SK-N-SH (cell line): ENCODE measurements around the gene TMEM191C. TPM values are rescaled to one million over a fixed set of nuclear protein-coding genes. Genes with fewer than 3 reads are reported as not detected.
A peak's percentile ranks its signal among the peaks of the same experiment; 100 is the strongest.
"Not testable (repeated sequence)": the region's sequence is repeated elsewhere in the genome, so short reads cannot be mapped to it uniquely, and the experiment has no call there.

Source experiments
- CTCF ChIA-PET: fragments of 300-600, 350-600 bp; formaldehyde crosslinking; extraction: SDS; loops from one replicate; lab custom pipeline; 2021; lab: Yijun Ruan, JAX
- POLR2A ChIA-PET: fragments of 350-600 bp; sonication (Branson Sonifier 250); formaldehyde crosslinking; extraction: SDS; loops from one replicate; lab custom pipeline; 2020; ENCODE audit warnings: antibody characterized with exemption, inconsistent platforms; lab: Yijun Ruan, JAX
- DNase-seq: peaks from one replicate; pipeline ENCODE4 v3.0.0; 2012
- H2AFZ ChIP-seq: fragments of 200-600 bp; sonication (generic); 2 replicates; pipeline ENCODE4 v1.8.1; 2016; ENCODE audit warnings: antibody characterized with exemption, mild to moderate bottlenecking, low read depth
- H3F3A ChIP-seq: fragments of 200-600 bp; sonication (generic); replicated peaks from 2 replicates; pipeline ENCODE3; 2016; ENCODE audit warnings: antibody characterized with exemption, mild to moderate bottlenecking; ENCODE audit not compliant: insufficient read depth
- H3K27ac ChIP-seq, 2 experiments: fragments of 200-500 bp in 1 of 2; fragments of 200-600 bp in 1 of 2; sonication (Bioruptor generic) in 1 of 2; sonication (generic), shearing (Covaris generic) in 1 of 2; 2 replicates each; pipeline versions ENCODE4 v1.5.1 to v1.6.1; 2014 to 2016; ENCODE audit warnings: low read depth in 2 of 2, inconsistent platforms in 1 of 2, low read length in 1 of 2, mild to moderate bottlenecking in 1 of 2, mixed read lengths in 1 of 2
- H3K27me3 ChIP-seq: fragments of 200-600 bp; sonication (generic), shearing (Covaris generic); 2 replicates; pipeline ENCODE4 v1.6.1; 2016; ENCODE audit warnings: mixed run types; ENCODE audit not compliant: insufficient read depth
- H3K36me3 ChIP-seq, 2 experiments: fragments of 200-500 bp in 1 of 2; fragments of 200-600 bp in 1 of 2; sonication (Bioruptor generic) in 1 of 2; sonication (generic) in 1 of 2; replicated peaks in 1 of 2; 2 replicates each; pipeline versions ENCODE3 to v1.5.1; 2014 to 2016; ENCODE audit warnings: low read length in 1 of 2, mild to moderate bottlenecking in 1 of 2; ENCODE audit not compliant: insufficient read depth in 2 of 2, control insufficient read depth in 1 of 2
- H3K4me1 ChIP-seq, 2 experiments: fragments of 200-500 bp in 1 of 2; fragments of 200-600 bp in 1 of 2; sonication (Bioruptor generic) in 1 of 2; sonication (generic), shearing (Covaris generic) in 1 of 2; 2 replicates each; pipeline versions ENCODE4 v1.5.1 to v1.6.1; 2014 to 2016; ENCODE audit warnings: low read depth in 1 of 2, low read length in 1 of 2, mixed run types in 1 of 2; ENCODE audit not compliant: insufficient read depth in 2 of 2, control insufficient read depth in 1 of 2
- H3K4me2 ChIP-seq: fragments of 200-600 bp; sonication (generic), shearing (Covaris generic); 2 replicates; pipeline ENCODE4 v1.6.1; 2017; ENCODE audit warnings: mixed run types
- H3K4me3 ChIP-seq, 2 experiments: fragments of 200-500 bp in 1 of 2; fragments of 200-600 bp in 1 of 2; sonication (Bioruptor generic) in 1 of 2; sonication (generic), shearing (Covaris generic) in 1 of 2; 2 replicates each; pipeline versions ENCODE4 v1.5.1 to v1.8.1; 2014 to 2016; ENCODE audit warnings: low read depth in 2 of 2, inconsistent platforms in 1 of 2, low read length in 1 of 2, mild to moderate bottlenecking in 1 of 2, mixed read lengths in 1 of 2, moderate library complexity in 1 of 2
- H3K79me2 ChIP-seq: fragments of 200-600 bp; sonication (generic); 2 replicates; pipeline ENCODE4 v1.8.1; 2017; ENCODE audit warnings: mild to moderate bottlenecking; ENCODE audit not compliant: insufficient read depth
- H3K9ac ChIP-seq: fragments of 200-600 bp; sonication (generic); 2 replicates; pipeline ENCODE4 v1.6.1; 2017; ENCODE audit warnings: mixed run types
- H3K9me2 ChIP-seq: fragments of 200-600 bp; sonication (generic); 2 replicates; pipeline ENCODE4 v1.6.1; 2017; ENCODE audit warnings: mixed run types
- H3K9me3 ChIP-seq: fragments of 200-600 bp; sonication (generic); 2 replicates; pipeline ENCODE4 v1.6.1; 2017; ENCODE audit warnings: mixed run types, mild to moderate bottlenecking, moderate library complexity
- H4K20me1 ChIP-seq: fragments of 200-600 bp; sonication (generic); 2 replicates; pipeline ENCODE4 v1.6.1; 2017; ENCODE audit warnings: mild to moderate bottlenecking, mixed run types; ENCODE audit not compliant: insufficient read depth
- WGBS: methylation state at CpG from one replicate; pipeline ENCODE4 v1.1.6; 2017; ENCODE audit warnings: low lambda C conversion rate; 5-methylcytosine and 5-hydroxymethylcytosine counted together
- polyA plus RNA-seq, 3 experiments: library from polyadenylated mRNA; depleted of rRNA; stranded (reverse); fragments of >200 nt; gene quantifications; 2 replicates each; pipeline ENCODE4 v1.2.3, GENCODE V29; 2012

The TMEM191C gene
- polyA plus RNA-seq, 1 of the 3 experiments (the other 2 are of a cell fraction) = 3.4 TPM

GRCh38 chr22:21434378-21435233, 32.6 kb upstream of the TMEM191C start:
- H3K4me2 ChIP-seq, H2AFZ ChIP-seq, DNase-seq, H4K20me1 ChIP-seq, H3K9me3 ChIP-seq, H3K9me2 ChIP-seq, H3K4me1 ChIP-seq, H3K9ac ChIP-seq, H3F3A ChIP-seq, H3K36me3 ChIP-seq, H3K4me3 ChIP-seq, H3K27ac ChIP-seq, CTCF ChIA-PET, H3K27me3 ChIP-seq, H3K79me2 ChIP-seq, POLR2A ChIA-PET: not testable (repeated sequence)
- no CpG with 5 or more reads among the region's 15 CpGs for WGBS

- peak overlapping the region in 1 of 2 experiments; percentile 62; a peak in 1 of 4 replicates for H3K27ac ChIP-seq
- H3K4me2 ChIP-seq = peak overlapping the region; percentile 69; the same call in 1 of the 2 replicates
- H3K9me2 ChIP-seq, H3F3A ChIP-seq, H4K20me1 ChIP-seq, CTCF ChIA-PET, H3K79me2 ChIP-seq, H3K9ac ChIP-seq, POLR2A ChIA-PET, H2AFZ ChIP-seq, H3K4me1 ChIP-seq, DNase-seq, H3K27me3 ChIP-seq, H3K4me3 ChIP-seq, H3K9me3 ChIP-seq, H3K36me3 ChIP-seq: not testable (repeated sequence)
- WGBS = 0% methylated on average over 1 of the region's 12 CpGs
Observed at GRCh38 chr22:21435998-21436810, 31.0 kb upstream of the TMEM191C start.

- 93% methylated on average over 3 of the region's 6 CpGs for WGBS
- H3K4me1 ChIP-seq, H3K9ac ChIP-seq, H4K20me1 ChIP-seq, H3K9me3 ChIP-seq, H3K9me2 ChIP-seq, H3K27me3 ChIP-seq, H3K27ac ChIP-seq, H3K79me2 ChIP-seq, CTCF ChIA-PET, H3K4me3 ChIP-seq, H2AFZ ChIP-seq, H3K4me2 ChIP-seq, DNase-seq, H3F3A ChIP-seq, POLR2A ChIA-PET, H3K36me3 ChIP-seq: not testable (repeated sequence)
Observed at GRCh38 chr22:21438013-21438412, 29.2 kb upstream of the TMEM191C start.

GRCh38 chr22:21440018-21440636, 27.1 kb upstream of the TMEM191C start:
- H3K79me2 ChIP-seq, CTCF ChIA-PET, H3K9me3 ChIP-seq, H2AFZ ChIP-seq, H3K9me2 ChIP-seq, H3K4me3 ChIP-seq, H3F3A ChIP-seq, DNase-seq, H3K27ac ChIP-seq, H3K4me1 ChIP-seq, POLR2A ChIA-PET, H3K27me3 ChIP-seq, H3K4me2 ChIP-seq, H3K9ac ChIP-seq: not testable (repeated sequence)
- H3K36me3 ChIP-seq = peaks cover 0 to 10% of the 10 kb centered on the region in 2 experiments
- H4K20me1 ChIP-seq = peaks cover 14% of the 10 kb centered on the region; the same call in 1 of the 2 replicates
- WGBS = no CpG with 5 or more reads among the region's 10 CpGs

- DNase-seq, H3F3A ChIP-seq, H3K9me2 ChIP-seq, H2AFZ ChIP-seq, H3K9me3 ChIP-seq, H3K79me2 ChIP-seq, H3K4me1 ChIP-seq, H3K27ac ChIP-seq, CTCF ChIA-PET, H3K27me3 ChIP-seq, H3K9ac ChIP-seq, H3K4me2 ChIP-seq, POLR2A ChIA-PET, H3K4me3 ChIP-seq: not testable (repeated sequence)
- Histone ChIP-seq H4K20me1 (peaks cover 14% of the 10 kb centered on the region; the same call in 1 of the 2 replicates), H3K36me3 (peaks cover 0 to 12% of the 10 kb centered on the region in 2 experiments)
- no CpG with 5 or more reads among the region's 16 CpGs for WGBS
Observed at GRCh38 chr22:21440676-21441075, 26.5 kb upstream of the TMEM191C start.

GRCh38 chr22:21441170-21441569, 26.0 kb upstream of the TMEM191C start:
- H2AFZ ChIP-seq, H3K4me3 ChIP-seq, H3K9me2 ChIP-seq, H3K9ac ChIP-seq, POLR2A ChIA-PET, H3K4me1 ChIP-seq, H3K27me3 ChIP-seq, H3F3A ChIP-seq, H3K9me3 ChIP-seq, H3K79me2 ChIP-seq, H3K27ac ChIP-seq, CTCF ChIA-PET, H3K4me2 ChIP-seq, DNase-seq: not testable (repeated sequence)
- no CpG with 5 or more reads among the region's 6 CpGs for WGBS
- peaks cover 0 to 16% of the 10 kb centered on the region in 2 experiments for H3K36me3 ChIP-seq
- H4K20me1 ChIP-seq = peaks cover 14% of the 10 kb centered on the region; the same call in 1 of the 2 replicates
